ENCODE measurements around the gene ICAM5.

ICAM5 gene

GRCh38 chr19:10295847-10296591, 6.3 kb downstream of the ICAM5 start:
- no peak for TF ChIP-seq CTCF (IDR thresholded peaks at IDR 0.05)
- peaks cover 5% of the 10 kb centered on the region for H3K9me3 ChIP-seq
- peak overlapping the region; percentile 46 for H3K27ac ChIP-seq
- peak overlapping the region; percentile 54 to 58 for H3K4me3 ChIP-seq (ENCODE audit: low read depth in 1 of 2, low read length in 1 of 2)
- H3K36me3 ChIP-seq: no peaks in the 10 kb centered on the region
- H3K4me1 ChIP-seq (ENCODE audit: control insufficient read depth in 1 of 2, insufficient read depth in 1 of 2, low read depth in 1 of 2, low read length in 1 of 2): peaks cover 44 to 61% of the 10 kb centered on the region in 2 experiments
- H3K27me3 ChIP-seq: peaks cover 93% of the 10 kb centered on the region

GRCh38 chr19:10299545-10300458, 10.1 kb downstream of the ICAM5 start:
- Histone ChIP-seq H3K4me3 (ENCODE audit: low read depth in 1 of 2, low read length in 1 of 2) (no peak overlapping the region), H3K4me1 (ENCODE audit: control insufficient read depth in 1 of 2, insufficient read depth in 1 of 2, low read depth in 1 of 2, low read length in 1 of 2) (peaks cover 21 to 30% of the 10 kb centered on the region in 2 experiments), H3K36me3 (no peaks in the 10 kb centered on the region), H3K27me3 (peaks cover 56% of the 10 kb centered on the region), H3K27ac (peak overlapping the region; percentile 70), H3K9me3 (no peaks in the 10 kb centered on the region)
- no peak for TF ChIP-seq CTCF (IDR thresholded peaks at IDR 0.05)

- peak overlapping the region in 1 of 2 experiments; percentile 49 for H3K4me3 ChIP-seq (ENCODE audit: low read depth in 1 of 2, low read length in 1 of 2)
- H3K4me1 ChIP-seq (ENCODE audit: control insufficient read depth in 1 of 2, insufficient read depth in 1 of 2, low read depth in 1 of 2, low read length in 1 of 2): peaks cover 9 to 20% of the 10 kb centered on the region in 2 experiments
- no peaks in the 10 kb centered on the region for H3K36me3 ChIP-seq
- no peaks in the 10 kb centered on the region for H3K9me3 ChIP-seq
- H3K27me3 ChIP-seq: peaks cover under 1% of the 10 kb centered on the region
- H3K27ac ChIP-seq: peak overlapping the region; percentile 73
- peak; percentile 26 for TF ChIP-seq CTCF (IDR thresholded peaks at IDR 0.05)
Measured at GRCh38 chr19:10305139-10305806, 15.5 kb downstream of the ICAM5 start.

- Histone ChIP-seq H3K9me3 (no peaks in the 10 kb centered on the region), H3K27me3 (no peaks in the 10 kb centered on the region)
- TF ChIP-seq CTCF (IDR thresholded peaks at IDR 0.05): no peak
Measured at GRCh38 chr19:10306327-10306726, 16.6 kb downstream of the ICAM5 start.

GRCh38 chr19:10309423-10309822, 19.7 kb downstream of the ICAM5 start, which contains the start of gene ZGLP1:
TSS of gene ZGLP1 (minus strand) at chr19:10309815.
- Histone ChIP-seq H3K4me1 (ENCODE audit: control insufficient read depth in 1 of 2, insufficient read depth in 1 of 2, low read depth in 1 of 2, low read length in 1 of 2) (peaks cover 9 to 15% of the 10 kb centered on the region in 2 experiments), H3K9me3 (no peaks in the 10 kb centered on the region), H3K27ac (no peak within 1 kb of the TSS), H3K27me3 (no peaks in the 10 kb centered on the region), H3K36me3 (no peaks in the 10 kb centered on the region), H3K4me3 (ENCODE audit: low read depth in 1 of 2, low read length in 1 of 2) (no peak within 1 kb of the TSS)
- TF ChIP-seq CTCF (IDR thresholded peaks at IDR 0.05): no peak

More at GRCh38 chr19:10306327-10306726, 16.6 kb downstream of the ICAM5 start:
- Histone ChIP-seq H3K4me3 (ENCODE audit: low read depth in 1 of 2, low read length in 1 of 2) (no peak overlapping the region), H3K36me3 (no peaks in the 10 kb centered on the region), H3K27ac (no peak overlapping the region), H3K4me1 (ENCODE audit: control insufficient read depth in 1 of 2, insufficient read depth in 1 of 2, low read depth in 1 of 2, low read length in 1 of 2) (peaks cover 9 to 15% of the 10 kb centered on the region in 2 experiments)

Measured in neutrophil (primary cell).